GM23338 (cell line): ENCODE results near the gene RIT1. TPM values are rescaled to one million over a fixed set of nuclear protein-coding genes. Genes with fewer than 3 reads are reported as not detected.

ENCODE experiments used
- ATAC-seq: fragments of 200-7000 bp; cut with Tn5 transposase; 3 replicates; pipeline ENCODE4 v1.9.1; 2020
- DNase-seq: peaks from one replicate; pipeline ENCODE4 v3.0.0-alpha.2; 2015; ENCODE audit warnings: low spot score
- H2AFZ ChIP-seq: fragments of 200-600 bp; sonication (generic); 2 replicates; pipeline ENCODE4 v1.8.0; 2016; ENCODE audit warnings: antibody characterized with exemption, mild to moderate bottlenecking, moderate library complexity
- H3F3A ChIP-seq: fragments of 200-600 bp; sonication (generic); replicated peaks from 2 replicates; pipeline ENCODE4 v1.8.0; 2017; ENCODE audit warnings: antibody characterized with exemption, mixed run types, low read depth
- H3K27ac ChIP-seq: fragments of 200-600 bp; sonication (generic); 2 replicates; pipeline ENCODE4 v1.6.1; 2016; ENCODE audit warnings: low read depth
- H3K27me3 ChIP-seq: fragments of 200-600 bp; sonication (generic); 2 replicates; pipeline ENCODE4 v1.8.0; 2016; ENCODE audit warnings: mild to moderate bottlenecking, mixed run types, moderate library complexity; ENCODE audit not compliant: insufficient read depth
- H3K36me3 ChIP-seq: fragments of 200-600 bp; sonication (generic); 2 replicates; pipeline ENCODE4 v1.8.0; 2016; ENCODE audit warnings: mild to moderate bottlenecking; ENCODE audit not compliant: insufficient read depth
- H3K4me1 ChIP-seq: fragments of 200-600 bp; sonication (generic); 2 replicates; pipeline ENCODE4 v1.8.0; 2016; ENCODE audit warnings: mild to moderate bottlenecking, moderate library complexity; ENCODE audit not compliant: insufficient read depth
- H3K4me2 ChIP-seq: fragments of 200-600 bp; sonication (generic); 2 replicates; pipeline ENCODE4 v1.7.1; 2017; ENCODE audit warnings: mixed run types
- H3K4me3 ChIP-seq: fragments of 200-600 bp; sonication (generic); 2 replicates; pipeline ENCODE4 v1.6.1; 2016; ENCODE audit warnings: mixed run types
- H3K79me2 ChIP-seq: fragments of 200-600 bp; sonication (generic); replicated peaks from 2 replicates; pipeline ENCODE4 v1.8.0; 2017; ENCODE audit warnings: mild to moderate bottlenecking; ENCODE audit not compliant: insufficient read depth
- H3K9me2 ChIP-seq: fragments of 200-600 bp; sonication (generic); 2 replicates; pipeline ENCODE4 v1.8.0; 2017; ENCODE audit not compliant: insufficient read depth
- H4K20me1 ChIP-seq: fragments of 200-600 bp; sonication (generic); replicated peaks from 2 replicates; pipeline ENCODE4 v1.8.0; 2017; ENCODE audit warnings: mild to moderate bottlenecking; ENCODE audit not compliant: insufficient read depth
- H3K27ac Mint-ChIP-seq: 2 replicates; pipeline ENCODE4 v1.8.0; 2020; ENCODE audit warnings: inconsistent platforms, mild to moderate bottlenecking, moderate library complexity, mixed read lengths
- H3K27me3 Mint-ChIP-seq: 3 replicates; pipeline ENCODE4 v1.8.0; 2022; ENCODE audit warnings: low read depth, mild to moderate bottlenecking, moderate library complexity, mixed read lengths, inconsistent platforms; ENCODE audit not compliant: insufficient read depth, poor library complexity
- H3K36me3 Mint-ChIP-seq: 3 replicates; pipeline ENCODE4 v1.8.0; 2021; ENCODE audit warnings: low read depth, mild to moderate bottlenecking, inconsistent platforms, moderate library complexity, mixed read lengths
- H3K4me1 Mint-ChIP-seq: 3 replicates; pipeline ENCODE4 v1.8.0; 2020; ENCODE audit warnings: mild to moderate bottlenecking, inconsistent platforms, mixed read lengths
- H3K4me3 Mint-ChIP-seq: 3 replicates; pipeline ENCODE4 v1.8.0; 2021; ENCODE audit warnings: moderate library complexity, mild to moderate bottlenecking, inconsistent platforms, mixed read lengths
- H3K9me3 Mint-ChIP-seq: 3 replicates; pipeline ENCODE4 v1.8.0; 2020; ENCODE audit warnings: moderate library complexity, mild to moderate bottlenecking, inconsistent platforms, mixed read lengths
- CREB1 ChIP-seq: fragments of 250-450 bp; sonication (Bioruptor Pico); IDR thresholded peaks from 2 replicates; pipeline ENCODE4 v1.5.0; 2020; ENCODE audit warnings: low read depth, mild to moderate bottlenecking, moderate library complexity
- CTCF ChIP-seq, 2 experiments: fragments of 200-600 bp in 1 of 2; sonication (generic) in 1 of 2; conservative IDR thresholded peaks; 2 replicates each; pipeline versions ENCODE4 v1.5.1 to v1.6.1; 2016 to 2017; ENCODE audit warnings: antibody characterized with exemption in 2 of 2, low read depth in 2 of 2, mild to moderate bottlenecking in 2 of 2, moderate library complexity in 1 of 2
- ETS1 ChIP-seq: IDR thresholded peaks from 2 replicates; pipeline ENCODE4 v1.6.1; 2016; ENCODE audit warnings: antibody characterized with exemption
- EZH2 ChIP-seq: fragments of 200-600 bp; sonication (generic); IDR thresholded peaks from one replicate; pipeline ENCODE4 v1.8.0; 2017; ENCODE audit warnings: antibody characterized with exemption, mild to moderate bottlenecking, low read depth; ENCODE audit not compliant: unreplicated experiment
- JUNB ChIP-seq: IDR thresholded peaks from one replicate; pipeline ENCODE4 v1.6.1; 2016; ENCODE audit warnings: antibody characterized with exemption; ENCODE audit not compliant: unreplicated experiment
- POLR2AphosphoS5 ChIP-seq: IDR thresholded peaks from 2 replicates; pipeline ENCODE4 v1.6.1; 2016; ENCODE audit warnings: antibody characterized with exemption, low read depth
- STAT1 ChIP-seq: IDR thresholded peaks from one replicate; pipeline ENCODE4 v1.6.1; 2016; ENCODE audit warnings: antibody characterized with exemption; ENCODE audit not compliant: unreplicated experiment
- ZNF114 ChIP-seq: fragments of 250-450 bp; sonication (Bioruptor Pico); IDR thresholded peaks from 2 replicates; pipeline ENCODE4 v1.5.0; 2020; ENCODE audit warnings: mild to moderate bottlenecking, moderate library complexity
- ZNF331 ChIP-seq: fragments of 250-450 bp; sonication (Bioruptor Pico); IDR thresholded peaks from 2 replicates; pipeline ENCODE4 v1.5.0; 2020; ENCODE audit warnings: low read depth, mild to moderate bottlenecking, moderate library complexity
- ZNF462 ChIP-seq: fragments of 250-450 bp; sonication (Bioruptor Pico); IDR thresholded peaks from 2 replicates; pipeline ENCODE4 v1.5.0; 2020; ENCODE audit warnings: mild to moderate bottlenecking, moderate library complexity
- polyA plus RNA-seq: library from polyadenylated mRNA; unstranded; fragments of >200 nt; fragmentation: Nextera tagmentation; extraction: Ambion mirVana; gene quantifications from 2 replicates; pipeline ENCODE4 v1.2.1, GENCODE V29; 2016
- total RNA-seq: library from RNA; depleted of rRNA; stranded (reverse); fragments of >200 nt; shearing (Covaris generic); gene quantifications from 2 replicates; pipeline ENCODE4 v1.2.3, GENCODE V29; 2014

RIT1 gene
- total and polyA plus RNA-seq, 2 experiments from 2014 or later = 21.5 to 24.4 TPM

- Histone ChIP-seq H3F3A (no peaks in the 10 kb centered on the region; the same call in 1 of the 2 replicates), H4K20me1 (no peaks in the 10 kb centered on the region; the same call in 1 of the 2 replicates), H3K79me2 (no peaks in the 10 kb centered on the region), H3K4me1 (no peaks in the 10 kb centered on the region), H3K27ac (no peak overlapping the region), H3K9me2 (no peaks in the 10 kb centered on the region), H3K4me2 (no peak overlapping the region), H3K27me3 (no peaks in the 10 kb centered on the region), H3K4me3 (no peak overlapping the region), H2AFZ (no peak overlapping the region), H3K36me3 (no peaks in the 10 kb centered on the region)
- H3K27ac Mint-ChIP-seq = no peak overlapping the region
- H3K4me3 Mint-ChIP-seq = no peak overlapping the region
- no peaks in the 10 kb centered on the region for H3K4me1 Mint-ChIP-seq
- H3K9me3 Mint-ChIP-seq = no peaks in the 10 kb centered on the region
- no peak for TF ChIP-seq ZNF462 (CRISPR knock-in tag)
- no peaks in the 10 kb centered on the region for H3K27me3 Mint-ChIP-seq
- no peak for DNase-seq
- no peak for ATAC-seq
- peaks cover 17% of the 10 kb centered on the region; the same call in 2 of the 3 replicates for H3K36me3 Mint-ChIP-seq
These were observed 18.4 kb downstream of the RIT1 start for GRCh38 chr1:155892796-155893195.

- no peaks in the 10 kb centered on the region for H3K4me1 Mint-ChIP-seq
- no peaks in the 10 kb centered on the region; the same call in 1 of the 2 replicates for H3F3A ChIP-seq
- TF ChIP-seq STAT1 (no peak), CREB1 (CRISPR knock-in tag) (no peak), ZNF331 (CRISPR knock-in tag) (no peak), ZNF114 (CRISPR knock-in tag) (no peak), JUNB (no peak), ETS1 (no peak), EZH2 (no peak), CTCF (conservative IDR thresholded peaks at IDR 0.05; ENCODE audit: low read depth in 2 of 2) (no peak), POLR2AphosphoS5 (no peak)
These were observed 20.9 kb downstream of the RIT1 start for GRCh38 chr1:155890251-155890650.

More at GRCh38 chr1:155890251-155890650, 20.9 kb downstream of the RIT1 start:
- H3K36me3 Mint-ChIP-seq = no peaks in the 10 kb centered on the region
- Histone ChIP-seq H3K36me3 (no peaks in the 10 kb centered on the region), H3K79me2 (no peaks in the 10 kb centered on the region), H3K4me3 (no peak overlapping the region), H3K4me1 (no peaks in the 10 kb centered on the region), H3K27ac (no peak overlapping the region), H2AFZ (no peak overlapping the region), H3K9me2 (no peaks in the 10 kb centered on the region), H3K4me2 (no peak overlapping the region), H3K27me3 (no peaks in the 10 kb centered on the region), H4K20me1 (no peaks in the 10 kb centered on the region; the same call in 1 of the 2 replicates)
- no peak for DNase-seq
- no peaks in the 10 kb centered on the region for H3K27me3 Mint-ChIP-seq
- no peaks in the 10 kb centered on the region for H3K9me3 Mint-ChIP-seq
- no peak overlapping the region for H3K4me3 Mint-ChIP-seq
- H3K27ac Mint-ChIP-seq = no peak overlapping the region
- no peak for ATAC-seq
